Liver (tissue), 9 donors: ENCODE data around the gene GGNBP2. TPM values are rescaled to one million over a fixed set of nuclear protein-coding genes. Genes with fewer than 3 reads are reported as not detected.
A peak's percentile ranks its signal among the peaks of the same experiment; 100 is the strongest.

Source experiments
- DNase-seq: peaks from one replicate; pipeline ENCODE4 v3.0.0-alpha.2; 2017; ENCODE audit warnings: low spot score
- H3K27ac ChIP-seq, 2 donors: one replicate each; pipeline ENCODE4 v1.7.0; 2013; ENCODE audit warnings: inconsistent platforms in 2 of 2, low read length in 2 of 2, control low read depth in 1 of 2, low read depth in 1 of 2, mild to moderate bottlenecking in 1 of 2
- H3K27me3 ChIP-seq, 4 donors: one replicate each; pipeline versions ENCODE4 v1.6.1 to v1.7.0; 2013; ENCODE audit warnings: low read length in 3 of 4, inconsistent platforms in 1 of 4, mild to moderate bottlenecking in 1 of 4, moderate library complexity in 1 of 4; ENCODE audit not compliant: control insufficient read depth in 4 of 4, insufficient read depth in 4 of 4
- H3K36me3 ChIP-seq, 4 donors: one replicate each; pipeline versions ENCODE4 v1.6.1 to v1.7.0; 2013; ENCODE audit warnings: low read length in 3 of 4, mild to moderate bottlenecking in 3 of 4, low read depth in 1 of 4, moderate library complexity in 1 of 4; ENCODE audit not compliant: control insufficient read depth in 4 of 4, insufficient read depth in 3 of 4
- H3K4me1 ChIP-seq, 4 donors: one replicate each; pipeline versions ENCODE4 v1.6.1 to v1.7.0; 2013; ENCODE audit warnings: low read length in 3 of 4, mild to moderate bottlenecking in 3 of 4, moderate library complexity in 1 of 4; ENCODE audit not compliant: control insufficient read depth in 4 of 4, insufficient read depth in 4 of 4
- H3K4me3 ChIP-seq, 3 donors: one replicate each; pipeline versions ENCODE4 v1.6.1 to v1.7.0; 2013; ENCODE audit warnings: low read length in 3 of 3, control low read depth in 1 of 3, low read depth in 1 of 3, mild to moderate bottlenecking in 1 of 3
- H3K9ac ChIP-seq, 2 donors: one replicate each; pipeline ENCODE4 v1.7.0; 2013; ENCODE audit warnings: low read length in 2 of 2, mild to moderate bottlenecking in 2 of 2, moderate library complexity in 2 of 2, control low read depth in 1 of 2, low read depth in 1 of 2
- H3K9me3 ChIP-seq, 4 donors: one replicate each; pipeline versions ENCODE4 v1.6.1 to v1.7.0; 2013; ENCODE audit warnings: low read length in 3 of 4; ENCODE audit not compliant: control insufficient read depth in 4 of 4
- CTCF ChIP-seq: fragments of 150-350 bp; IDR thresholded peaks from 2 replicates; pipeline ENCODE4 v1.5.1; 2017; ENCODE audit warnings: improper control_type of control experiment, low read depth, low read length; ENCODE audit not compliant: missing input control
- EGR1 ChIP-seq, 2 donors: IDR thresholded peaks; 2 replicates each; pipeline ENCODE4 v1.6.1; 2016 to 2018; ENCODE audit warnings: antibody characterized with exemption in 2 of 2, low read depth in 2 of 2
- GABPA ChIP-seq, 2 donors: IDR thresholded peaks in 1 of 2; conservative IDR thresholded peaks in 1 of 2; 2 replicates each; pipeline ENCODE4 v1.6.1; 2016; ENCODE audit warnings: antibody characterized with exemption in 2 of 2, mild to moderate bottlenecking in 1 of 2, moderate library complexity in 1 of 2
- HNF4A ChIP-seq, 2 donors: conservative IDR thresholded peaks; 2 replicates each; pipeline ENCODE4 v1.6.1; 2016; ENCODE audit warnings: antibody characterized with exemption in 2 of 2, mild to moderate bottlenecking in 2 of 2
- HNF4G ChIP-seq: IDR thresholded peaks from 2 replicates; pipeline ENCODE4 v1.6.1; 2016; ENCODE audit warnings: antibody characterized with exemption
- NR2F2 ChIP-seq: IDR thresholded peaks from 2 replicates; pipeline ENCODE4 v1.6.1; 2016; ENCODE audit warnings: antibody characterized with exemption
- RXRA ChIP-seq, 2 donors: IDR thresholded peaks; 2 replicates each; pipeline ENCODE4 v1.6.1; 2017 to 2018; ENCODE audit warnings: antibody characterized with exemption in 2 of 2, mild to moderate bottlenecking in 1 of 2
- YY1 ChIP-seq: IDR thresholded peaks from 2 replicates; pipeline ENCODE4 v1.6.1; 2016; ENCODE audit warnings: antibody characterized with exemption, mild to moderate bottlenecking
- WGBS: extraction: QIAGEN DNeasy Blood & Tissue Kit; methylation state at CpG from one replicate; pipeline ENCODE4 v1.1.7; 2013; 5-methylcytosine and 5-hydroxymethylcytosine counted together
- polyA plus RNA-seq, 2 donors: library from polyadenylated mRNA; stranded (reverse) in 1 of 2; unstranded in 1 of 2; fragments of 200-250 nt in 1 of 2; fragments of >200 nt in 1 of 2; fragmentation: Nextera tagmentation in 1 of 2; extraction: Ambion mirVana in 1 of 2; gene quantifications; one replicate each; pipeline versions ENCODE4 v1.2.1 to v1.2.3, GENCODE V29; 2013 to 2015
- total RNA-seq, 2 donors: library from RNA; depleted of rRNA; stranded (reverse); fragments of >200 nt; gene quantifications; one replicate each; pipeline ENCODE4 v1.2.3, GENCODE V29; 2014
- TF ChIP-seq, protein P1 (sequence below): IDR thresholded peaks from 2 replicates; pipeline ENCODE4 v1.6.1; 2016; ENCODE audit warnings: antibody characterized with exemption
- donor health status: healthy.
- donor health status: healthy.
- donor health status: healthy.
- donor health status: healthy.
- donor health status: healthy.

Gene GGNBP2
- total and polyA plus RNA-seq, 4 donors: 19.6 to 48.6 (median 34.3) TPM

- peaks cover 6 to 21% (median 16%) of the 10 kb centered on the region in 4 donors for H3K36me3 ChIP-seq
- peak; percentile 89 for DNase-seq
- no peak for TF ChIP-seq CTCF
- peak in 1 of 2 donors; percentile 14 for TF ChIP-seq HNF4A (conservative IDR thresholded peaks at IDR 0.05)
- peak; percentile 27 for TF ChIP-seq NR2F2
- TF ChIP-seq GABPA (IDR thresholded peaks at IDR 0.05 in 1 of 2, conservative IDR thresholded peaks at IDR 0.05 in 1 of 2): peak in 1 of 2 donors; percentile 40
- TF ChIP-seq RXRA (IDR thresholded peaks at IDR 0.05): peak; percentile 30 to 44
- peak within 1 kb of the TSS; percentile 51 to 95 (median 83) for H3K4me3 ChIP-seq
- peak within 1 kb of the TSS; percentile 21 to 33 for H3K9ac ChIP-seq
- H3K27me3 ChIP-seq: no peaks in the 10 kb centered on the region
- H3K4me1 ChIP-seq: peaks cover 5 to 22% (median 8%) of the 10 kb centered on the region in 4 donors
- peak within 1 kb of the TSS in 1 of 2 donors; percentile 34 for H3K27ac ChIP-seq
- WGBS: under 1% methylated on average over 87 of the region's 87 CpGs
- no peaks in the 10 kb centered on the region for H3K9me3 ChIP-seq
Measured at GRCh38 chr17:36591434-36592315, 47.0 kb downstream of the GGNBP2 start, which contains the start of gene DHRS11. Gene DHRS11, plus strand, starts transcription at chr17:36591879. Its CDS starts 131 bp downstream, at chr17:36592010.

GRCh38 chr17:36592316-36592715 lies 47.6 kb downstream of the GGNBP2 start:
- Histone ChIP-seq H3K36me3 (peaks cover under 1 to 15% (median 9%) of the 10 kb centered on the region in 4 donors), H3K9me3 (no peaks in the 10 kb centered on the region), H3K4me1 (peaks cover 5 to 22% (median 8%) of the 10 kb centered on the region in 4 donors), H3K27ac (no peak overlapping the region), H3K9ac (no peak overlapping the region), H3K27me3 (no peaks in the 10 kb centered on the region), H3K4me3 (peak overlapping the region; percentile 51 to 95 (median 83))
- 6% methylated on average over 20 of the region's 20 CpGs for WGBS
- no peak for DNase-seq
- TF ChIP-seq HNF4A (conservative IDR thresholded peaks at IDR 0.05) (no peak), EGR1 (IDR thresholded peaks at IDR 0.05; ENCODE audit: low read depth in 2 of 2) (no peak)
- TF ChIP-seq, protein P1, sequence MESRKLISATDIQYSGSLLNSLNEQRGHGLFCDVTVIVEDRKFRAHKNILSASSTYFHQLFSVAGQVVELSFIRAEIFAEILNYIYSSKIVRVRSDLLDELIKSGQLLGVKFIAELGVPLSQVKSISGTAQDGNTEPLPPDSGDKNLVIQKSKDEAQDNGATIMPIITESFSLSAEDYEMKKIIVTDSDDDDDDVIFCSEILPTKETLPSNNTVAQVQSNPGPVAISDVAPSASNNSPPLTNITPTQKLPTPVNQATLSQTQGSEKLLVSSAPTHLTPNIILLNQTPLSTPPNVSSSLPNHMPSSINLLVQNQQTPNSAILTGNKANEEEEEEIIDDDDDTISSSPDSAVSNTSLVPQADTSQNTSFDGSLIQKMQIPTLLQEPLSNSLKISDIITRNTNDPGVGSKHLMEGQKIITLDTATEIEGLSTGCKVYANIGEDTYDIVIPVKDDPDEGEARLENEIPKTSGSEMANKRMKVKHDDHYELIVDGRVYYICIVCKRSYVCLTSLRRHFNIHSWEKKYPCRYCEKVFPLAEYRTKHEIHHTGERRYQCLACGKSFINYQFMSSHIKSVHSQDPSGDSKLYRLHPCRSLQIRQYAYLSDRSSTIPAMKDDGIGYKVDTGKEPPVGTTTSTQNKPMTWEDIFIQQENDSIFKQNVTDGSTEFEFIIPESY: no peak

- Histone ChIP-seq H3K27me3 (no peaks in the 10 kb centered on the region), H3K9me3 (no peaks in the 10 kb centered on the region), H3K4me3 (peak overlapping the region in 1 of 3 donors; percentile 95), H3K9ac (no peak overlapping the region), H3K4me1 (peaks cover 5 to 22% (median 8%) of the 10 kb centered on the region in 4 donors), H3K36me3 (peaks cover 0 to 11% (median 7%) of the 10 kb centered on the region in 4 donors), H3K27ac (no peak overlapping the region)
- DNase-seq: no peak
- TF ChIP-seq RXRA (IDR thresholded peaks at IDR 0.05) (no peak), YY1 (no peak), HNF4G (no peak)
- TF ChIP-seq, protein P1: no peak
- WGBS: 48% methylated on average over 4 of the region's 4 CpGs
Measured at GRCh38 chr17:36592716-36593321, 48.1 kb downstream of the GGNBP2 start.
